T-cell (primary cell): Measurements from ENCODE around the gene LGALS12. TPM values are rescaled to one million over a fixed set of nuclear protein-coding genes. Genes with fewer than 3 reads are reported as not detected.
A peak's percentile ranks its signal among the peaks of the same experiment; 100 is the strongest.

Source experiments
- ATAC-seq, 4 experiments: fragments of 200-7000 bp in 3 of 4; fragments of 150-1000 bp in 1 of 4; cut with Tn5 transposase; replicated peaks in 1 of 4; 1 replicate in 3 of 4; 2 replicates in 1 of 4; pipeline ENCODE4 v1.10.0; 2021; ENCODE audit warnings: moderate library complexity in 3 of 4, mild to moderate bottlenecking in 2 of 4, moderate number of reproducible peaks in 1 of 4
- CTCF ChIA-PET, 2 donors: fragments of 300-600 bp; sonication (Branson Sonifier 250); formaldehyde crosslinking; loops; one replicate each; lab custom pipeline; 2022; ENCODE audit warnings: antibody characterized with exemption in 2 of 2; lab: Charles Lee
- POLR2A ChIA-PET, 2 donors: fragments of 300-600 bp; sonication (Branson Sonifier 250); formaldehyde crosslinking; loops; one replicate each; lab custom pipeline; 2022; ENCODE audit warnings: antibody characterized with exemption in 2 of 2; lab: Charles Lee
- DNase-seq, 35 experiments: peaks; one replicate each; pipeline versions ENCODE4 v3.0.0 to v3.0.0-alpha.2; 2013 to 2023
- H3K27ac ChIP-seq: one replicate; pipeline ENCODE4 v1.5.1; 2013; ENCODE audit warnings: low read length
- H3K27me3 ChIP-seq, 2 experiments: replicated peaks in 1 of 2; 1 replicate in 1 of 2; 2 replicates in 1 of 2; pipeline versions ENCODE4 v1.6.1 to v1.7.0; 2013; ENCODE audit warnings: low read length in 1 of 2, mixed read lengths in 1 of 2; ENCODE audit not compliant: control insufficient read depth in 2 of 2, insufficient read depth in 2 of 2; ENCODE audit errors: extremely low read depth in 1 of 2
- H3K36me3 ChIP-seq, 2 donors: 1 replicate in 1 of 2; 2 replicates in 1 of 2; pipeline versions ENCODE4 v1.6.1 to v1.7.0; 2013; ENCODE audit warnings: low read length in 1 of 2; ENCODE audit not compliant: control insufficient read depth in 2 of 2, insufficient read depth in 1 of 2; ENCODE audit errors: extremely low read depth in 1 of 2
- H3K4me1 ChIP-seq, 2 experiments: 1 replicate in 1 of 2; 2 replicates in 1 of 2; pipeline versions ENCODE4 v1.6.1 to v1.7.0; 2013; ENCODE audit warnings: low read length in 2 of 2, mixed read lengths in 1 of 2; ENCODE audit not compliant: insufficient read depth in 2 of 2, control insufficient read depth in 1 of 2; ENCODE audit errors: extremely low read depth in 1 of 2
- H3K4me3 ChIP-seq, 2 donors: 1 replicate in 1 of 2; 2 replicates in 1 of 2; pipeline versions ENCODE4 v1.5.1 to v1.7.0; 2013; ENCODE audit warnings: mild to moderate bottlenecking in 2 of 2, low read length in 1 of 2, moderate library complexity in 1 of 2; ENCODE audit not compliant: control insufficient read depth in 1 of 2; ENCODE audit errors: extremely low read depth in 1 of 2
- H3K9me3 ChIP-seq: 2 replicates; pipeline ENCODE4 v1.7.0; 2013
- H3K27ac Mint-ChIP-seq, 2 donors: one replicate each; pipeline ENCODE4 v1.8.0; 2020 to 2021; ENCODE audit warnings: mild to moderate bottlenecking in 2 of 2, mixed read lengths in 2 of 2
- H3K27me3 Mint-ChIP-seq, 2 donors: one replicate each; pipeline ENCODE4 v1.8.0; 2021 to 2022; ENCODE audit warnings: mixed read lengths in 2 of 2
- H3K36me3 Mint-ChIP-seq: one replicate; pipeline ENCODE4 v1.8.0; 2021; ENCODE audit warnings: mixed read lengths
- H3K4me1 Mint-ChIP-seq, 3 donors: one replicate each; pipeline ENCODE4 v1.8.0; 2020 to 2022; ENCODE audit warnings: mixed read lengths in 3 of 3, mild to moderate bottlenecking in 1 of 3
- H3K4me3 Mint-ChIP-seq, 3 donors: one replicate each; pipeline ENCODE4 v1.8.0; 2020 to 2022; ENCODE audit warnings: mild to moderate bottlenecking in 3 of 3, mixed read lengths in 3 of 3, moderate library complexity in 3 of 3
- H3K9me3 Mint-ChIP-seq, 3 donors: one replicate each; pipeline ENCODE4 v1.8.0; 2020 to 2022; ENCODE audit warnings: mixed read lengths in 3 of 3
- WGBS: methylation state at CpG from one replicate; pipeline ENCODE4 v1.1.5; 2013; ENCODE audit warnings: missing lambda C conversion rate; ENCODE audit not compliant: insufficient coverage; 5-methylcytosine and 5-hydroxymethylcytosine counted together
- total RNA-seq, 35 experiments: library from RNA in 6 of 35; stranded (reverse) in 6 of 35; fragments of 120-200 nt in 1 of 35; gene quantifications; one replicate each; pipeline versions ENCODE4 v1.2.1 to v1.2.4 and lab custom pipeline; 2013 to 2026

Gene LGALS12
- total RNA-seq, 5 donors from 2014 or later (not counting 1 experiment from before 2014, with no cell fraction given) = not detected

GRCh38 chr11:63478896-63479295, 27.0 kb upstream of the LGALS12 start:
- H3K4me3 Mint-ChIP-seq = no peak overlapping the region
- peaks cover 0 to 2% of the 10 kb centered on the region in 2 donors for H3K27me3 Mint-ChIP-seq
- no peak overlapping the region for H3K27ac Mint-ChIP-seq
- no peaks in the 10 kb centered on the region for H3K4me1 Mint-ChIP-seq
- H3K4me3 ChIP-seq = no peak overlapping the region
- H3K27me3 ChIP-seq = peaks cover 0 to 3% of the 10 kb centered on the region in 2 experiments
- POLR2A ChIA-PET = no interaction called here
- no peak overlapping the region for H3K27ac ChIP-seq
- H3K9me3 Mint-ChIP-seq = peaks cover 6 to 10% (median 8%) of the 10 kb centered on the region in 3 donors
- H3K9me3 ChIP-seq = no peaks in the 10 kb centered on the region
- H3K36me3 ChIP-seq = no peaks in the 10 kb centered on the region
- no peaks in the 10 kb centered on the region for H3K36me3 Mint-ChIP-seq
- no peaks in the 10 kb centered on the region for H3K4me1 ChIP-seq
- DNase-seq (peak in 34 of 35 experiments; percentile 8 to 77 (median 42)), ATAC-seq (peak; percentile 52 to 61 (median 58))
- CTCF ChIA-PET = interaction anchor here (0.5 to 4.3 kb wide), 14 partner anchors 13 to 259 kb away, joined by 3 to 108 read pairs (median 4); no protein-coding TSS in a partner anchor
- WGBS = 60% methylated on average over 1 of the region's 5 CpGs

GRCh38 chr11:63480039-63480438, 25.8 kb upstream of the LGALS12 start:
- Mint-ChIP-seq H3K27me3 (peaks cover 0 to 5% of the 10 kb centered on the region in 2 donors), H3K4me3 (no peak overlapping the region), H3K36me3 (peaks cover 3% of the 10 kb centered on the region), H3K4me1 (no peaks in the 10 kb centered on the region), H3K27ac (no peak overlapping the region), H3K9me3 (peaks cover 6 to 17% (median 15%) of the 10 kb centered on the region in 3 donors)
- DNase-seq (no peak), ATAC-seq (no peak)
- CTCF ChIA-PET = interaction anchor here (0.6 to 4.3 kb wide), 6 partner anchors 11 to 287 kb away, joined by 3 to 108 read pairs (median 4); partner anchors contain the start of gene PLAAT5 (in 1 of the 2)
- H3K36me3 ChIP-seq = no peaks in the 10 kb centered on the region
- POLR2A ChIA-PET = no interaction called here
- H3K27me3 ChIP-seq = peaks cover 0 to 3% of the 10 kb centered on the region in 2 experiments
- H3K27ac ChIP-seq = no peak overlapping the region
- 97% methylated on average over 5 of the region's 6 CpGs for WGBS
- no peaks in the 10 kb centered on the region for H3K9me3 ChIP-seq
- H3K4me1 ChIP-seq = no peaks in the 10 kb centered on the region
- H3K4me3 ChIP-seq = no peak overlapping the region

GRCh38 chr11:63485777-63486176, 20.1 kb upstream of the LGALS12 start:
- no peak overlapping the region for H3K27ac ChIP-seq
- H3K27me3 Mint-ChIP-seq = peaks cover 0 to 3% of the 10 kb centered on the region in 2 donors
- H3K4me1 Mint-ChIP-seq = peaks cover 0 to 3% (median 0%) of the 10 kb centered on the region in 3 donors
- no peaks in the 10 kb centered on the region for H3K36me3 ChIP-seq
- WGBS = no CpG with 5 or more reads among the region's 3 CpGs
- no peaks in the 10 kb centered on the region for H3K9me3 ChIP-seq
- no peak overlapping the region for H3K4me3 ChIP-seq
- H3K36me3 Mint-ChIP-seq = peaks cover 3% of the 10 kb centered on the region
- H3K27me3 ChIP-seq = peaks cover 0 to 10% of the 10 kb centered on the region in 2 experiments
- peaks cover 0 to 4% of the 10 kb centered on the region in 2 experiments for H3K4me1 ChIP-seq
- H3K4me3 Mint-ChIP-seq = no peak overlapping the region
- peaks cover 0 to 20% (median 14%) of the 10 kb centered on the region in 3 donors for H3K9me3 Mint-ChIP-seq
- ATAC-seq (no peak), DNase-seq (no peak)
- POLR2A ChIA-PET = no interaction called here
- no peak overlapping the region for H3K27ac Mint-ChIP-seq
- CTCF ChIA-PET = no interaction called here

- H3K4me1 Mint-ChIP-seq = peaks cover 11 to 18% (median 15%) of the 10 kb centered on the region in 3 donors
- H3K9me3 Mint-ChIP-seq = peaks cover 0 to 20% (median 12%) of the 10 kb centered on the region in 3 donors
- WGBS = no CpG with 5 or more reads among the region's 1 CpG
- Histone ChIP-seq H3K9me3 (no peaks in the 10 kb centered on the region), H3K36me3 (no peaks in the 10 kb centered on the region), H3K27ac (no peak overlapping the region), H3K4me3 (no peak overlapping the region), H3K27me3 (peaks cover 0 to 10% of the 10 kb centered on the region in 2 experiments), H3K4me1 (peaks cover 3 to 9% of the 10 kb centered on the region in 2 experiments)
- DNase-seq (no peak), ATAC-seq (no peak)
- ChIA-PET POLR2A (no interaction called here), CTCF (interaction anchor here (0.5 to 0.6 kb wide), 2 partner anchors 149 to 250 kb away, joined by 6 to 7 read pairs; no protein-coding TSS in a partner anchor)
- H3K4me3 Mint-ChIP-seq = no peak overlapping the region
- no peak overlapping the region for H3K27ac Mint-ChIP-seq
- H3K27me3 Mint-ChIP-seq = peaks cover 4 to 17% of the 10 kb centered on the region in 2 donors
- peaks cover 3% of the 10 kb centered on the region for H3K36me3 Mint-ChIP-seq
Measured at GRCh38 chr11:63488789-63489188, 17.1 kb upstream of the LGALS12 start.

GRCh38 chr11:63489879-63490278, 16.0 kb upstream of the LGALS12 start:
- 75% methylated on average over 1 of the region's 3 CpGs for WGBS
- POLR2A ChIA-PET = no interaction called here
- no peak for DNase-seq
- peak overlapping the region in 2 of 3 donors; percentile 7 to 78 for H3K4me3 Mint-ChIP-seq
- peaks cover 0 to 13% (median 9%) of the 10 kb centered on the region in 3 donors for H3K9me3 Mint-ChIP-seq
- Histone ChIP-seq H3K36me3 (no peaks in the 10 kb centered on the region), H3K4me1 (peaks cover 3 to 9% of the 10 kb centered on the region in 2 experiments), H3K4me3 (no peak overlapping the region), H3K27ac (no peak overlapping the region), H3K27me3 (peaks cover 0 to 10% of the 10 kb centered on the region in 2 experiments), H3K9me3 (no peaks in the 10 kb centered on the region)
- peaks cover 11 to 18% (median 15%) of the 10 kb centered on the region in 3 donors for H3K4me1 Mint-ChIP-seq
- H3K36me3 Mint-ChIP-seq = no peaks in the 10 kb centered on the region
- no peak for ATAC-seq
- CTCF ChIA-PET = no interaction called here
- H3K27me3 Mint-ChIP-seq = peaks cover 7 to 26% of the 10 kb centered on the region in 2 donors
- H3K27ac Mint-ChIP-seq = peak overlapping the region in 1 of 2 donors; percentile 35

GRCh38 chr11:63490551-63491239, 15.2 kb upstream of the LGALS12 start, which contains the start of gene PLAAT5:
Gene PLAAT5 (minus strand): TSS chr11:63491167. CDS start chr11:63491034, 133 bp downstream.
- H3K36me3 ChIP-seq = no peaks in the 10 kb centered on the region
- H3K4me3 ChIP-seq = peak within 1 kb of the TSS; percentile 33 to 57
- peaks cover 3 to 9% of the 10 kb centered on the region in 2 experiments for H3K4me1 ChIP-seq
- peak in 18 of 35 experiments; percentile 5 to 38 (median 18) for DNase-seq
- no peak within 1 kb of the TSS for H3K27ac ChIP-seq
- peak in 3 of 4 experiments; percentile 43 to 79 (median 72) for ATAC-seq
- Mint-ChIP-seq H3K27ac (peak within 1 kb of the TSS in 1 of 2 donors; percentile 35), H3K9me3 (peaks cover 0 to 5% (median 2%) of the 10 kb centered on the region in 3 donors), H3K27me3 (peaks cover 9 to 24% of the 10 kb centered on the region in 2 donors), H3K4me3 (peak within 1 kb of the TSS; percentile 78 to 82 (median 78)), H3K4me1 (peaks cover 11 to 18% (median 15%) of the 10 kb centered on the region in 3 donors), H3K36me3 (no peaks in the 10 kb centered on the region)
- CTCF ChIA-PET = interaction anchor here (0.9 to 1.5 kb wide), 2 partner anchors 10 to 12 kb away, joined by 5 read pairs; no protein-coding TSS in a partner anchor
- H3K9me3 ChIP-seq = no peaks in the 10 kb centered on the region
- WGBS = 20% methylated on average over 54 of the region's 60 CpGs
- peaks cover 0 to 10% of the 10 kb centered on the region in 2 experiments for H3K27me3 ChIP-seq
- POLR2A ChIA-PET = interaction anchor here in 1 of 2 donors (0.6 kb wide), 1 partner anchor 172 kb away, joined by 5 read pairs; no protein-coding TSS in a partner anchor
